SHP77 treated with DMSO at 0.1 percent for 48 hours (cell line): ENCODE measurements around the gene DCPS.
"Not testable (repeated sequence)": the region's sequence is repeated elsewhere in the genome, so short reads cannot be mapped to it uniquely, and the experiment has no call there.

ENCODE experiments used
- DNase-seq: peaks from one replicate; lab custom pipeline; 2025; lab: John Stamatoyannopoulos, UW

DCPS gene

GRCh38 chr11:126383339-126384335, 79.8 kb downstream of the DCPS start:
- DNase-seq, result no peak

DNA sequence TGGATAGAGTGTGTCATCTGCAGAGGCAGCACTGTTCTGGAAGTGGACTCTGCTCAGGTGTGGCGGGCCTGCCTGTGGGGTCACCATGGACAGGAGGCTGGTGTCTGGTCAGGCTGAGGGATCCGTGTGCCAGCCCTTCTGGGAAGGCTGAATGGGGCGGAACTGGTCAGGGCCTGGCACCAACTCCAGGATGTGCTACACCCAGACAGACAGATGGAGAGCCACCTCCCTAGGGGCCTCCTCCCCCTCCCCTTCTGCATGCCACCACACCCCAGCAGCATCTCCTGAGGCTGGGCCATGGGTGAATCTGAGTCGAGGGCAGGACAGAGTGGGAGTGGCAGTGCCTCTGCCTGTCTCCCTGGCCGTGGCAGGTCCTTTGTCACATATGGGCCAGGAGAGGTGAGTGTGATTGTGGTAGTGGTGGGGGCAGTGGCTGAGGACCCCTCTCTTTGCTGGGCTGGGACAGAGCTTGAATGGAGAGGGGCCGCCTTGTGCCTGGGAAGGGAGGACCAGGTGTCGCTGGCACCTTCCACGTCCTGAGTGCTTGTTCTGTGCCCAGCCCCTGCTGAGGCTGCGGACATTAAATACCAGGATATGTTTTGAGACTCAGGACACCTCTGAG, 80.7 kb downstream of the DCPS start:
- no peak for DNase-seq

DNA sequence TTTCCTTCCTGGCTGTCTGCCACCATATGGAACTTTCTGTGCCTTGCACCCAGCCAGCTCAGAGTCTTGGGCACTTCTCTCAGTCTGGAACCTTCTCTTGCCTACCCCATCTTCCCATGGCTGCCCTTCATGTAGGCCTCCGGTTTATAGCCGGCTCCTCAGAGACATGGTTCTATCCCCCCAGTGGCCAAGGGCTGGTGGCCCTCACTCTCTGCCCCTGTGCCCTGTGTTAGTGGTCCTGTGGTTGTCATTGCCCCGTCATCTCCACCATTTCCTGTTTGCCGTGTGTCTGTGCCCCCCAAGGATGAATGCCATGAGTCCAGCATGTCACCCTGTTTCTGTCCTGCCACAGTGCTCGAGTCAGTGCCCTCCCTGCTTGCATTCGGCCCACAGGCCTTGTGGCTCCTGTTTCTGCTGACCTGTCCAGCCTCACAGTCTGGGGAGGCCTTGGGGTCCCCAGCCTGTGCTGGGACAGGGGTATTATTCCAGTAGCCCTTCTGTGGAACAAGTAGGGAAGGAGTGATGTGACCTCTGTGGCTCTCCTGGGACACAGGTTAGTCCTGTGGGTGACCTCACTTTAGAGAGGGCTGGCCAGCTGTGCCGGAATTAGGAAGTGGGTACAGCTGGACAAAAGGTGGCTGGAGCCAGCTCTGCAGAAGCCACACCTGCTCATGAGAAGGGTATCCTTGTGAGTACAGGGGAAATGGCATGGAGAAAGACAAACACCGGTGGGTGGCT, 82.3 kb downstream of the DCPS start:
- DNase-seq, result no peak

DNA sequence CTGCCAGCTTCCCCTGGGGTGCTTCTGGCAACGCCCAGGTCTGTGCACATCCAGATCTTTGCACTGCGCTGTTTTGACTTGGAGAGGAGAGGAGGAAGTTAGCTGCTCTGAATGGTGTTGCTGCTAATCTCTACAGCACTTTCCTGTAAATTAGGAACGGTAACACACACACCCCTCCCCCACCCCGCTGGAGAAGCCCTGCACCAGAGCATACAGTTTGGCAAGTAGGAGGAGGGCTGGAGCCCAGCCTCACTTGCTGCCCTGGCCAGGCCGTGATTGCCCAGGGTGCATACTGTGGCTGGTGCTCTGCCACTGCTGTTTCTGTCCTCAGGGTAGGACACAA, 82.8 kb downstream of the DCPS start:
- not testable (repeated sequence) for DNase-seq

DNA sequence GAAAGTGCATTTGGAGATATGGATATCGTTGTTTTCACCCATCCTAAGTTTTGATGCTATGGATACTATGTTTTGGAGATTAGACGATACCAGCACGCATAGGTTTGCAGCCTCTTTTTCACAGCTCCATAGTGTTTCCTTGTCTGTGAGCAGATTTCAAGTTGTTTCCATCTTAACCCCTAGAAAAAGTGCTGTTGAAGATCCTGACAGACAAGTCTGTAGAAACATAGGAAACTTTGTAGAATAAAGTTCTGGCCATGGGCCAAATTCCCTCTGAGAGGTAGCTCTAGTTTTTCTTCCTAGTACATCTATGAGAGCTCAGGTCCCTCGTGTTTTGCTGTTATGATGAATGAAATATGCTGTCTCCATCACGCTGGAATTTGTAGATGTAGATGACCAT, 84.0 kb downstream of the DCPS start:
- no peak for DNase-seq

DNA sequence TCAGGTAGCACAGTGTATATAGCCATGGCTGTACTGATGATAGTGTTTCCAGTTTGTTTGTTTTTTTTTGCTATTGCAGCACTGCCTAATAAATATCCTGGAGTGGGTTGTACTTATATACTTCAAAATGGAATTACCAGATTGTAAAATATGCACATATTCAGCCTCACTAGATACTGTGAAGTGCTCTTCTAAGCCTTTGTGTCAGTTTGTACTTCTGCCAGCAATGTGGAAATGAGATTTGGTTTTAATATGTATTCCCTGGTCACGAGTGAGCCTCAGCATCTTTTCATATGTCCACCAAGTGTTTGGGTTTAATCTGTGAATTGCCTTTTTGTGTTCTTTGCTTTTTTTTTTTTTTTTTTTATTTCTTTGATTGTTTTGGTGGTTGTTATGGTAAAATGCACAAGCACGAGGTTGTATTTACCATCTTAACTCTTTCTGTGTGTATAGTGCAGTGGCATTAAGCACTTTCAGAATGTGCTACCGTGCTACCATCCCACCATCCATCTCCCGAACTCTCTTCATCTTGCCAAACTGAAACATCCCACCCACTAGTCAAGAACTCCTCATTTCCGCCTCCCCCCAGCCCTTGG, 86.5 kb downstream of the DCPS start:
- no peak for DNase-seq

DNA sequence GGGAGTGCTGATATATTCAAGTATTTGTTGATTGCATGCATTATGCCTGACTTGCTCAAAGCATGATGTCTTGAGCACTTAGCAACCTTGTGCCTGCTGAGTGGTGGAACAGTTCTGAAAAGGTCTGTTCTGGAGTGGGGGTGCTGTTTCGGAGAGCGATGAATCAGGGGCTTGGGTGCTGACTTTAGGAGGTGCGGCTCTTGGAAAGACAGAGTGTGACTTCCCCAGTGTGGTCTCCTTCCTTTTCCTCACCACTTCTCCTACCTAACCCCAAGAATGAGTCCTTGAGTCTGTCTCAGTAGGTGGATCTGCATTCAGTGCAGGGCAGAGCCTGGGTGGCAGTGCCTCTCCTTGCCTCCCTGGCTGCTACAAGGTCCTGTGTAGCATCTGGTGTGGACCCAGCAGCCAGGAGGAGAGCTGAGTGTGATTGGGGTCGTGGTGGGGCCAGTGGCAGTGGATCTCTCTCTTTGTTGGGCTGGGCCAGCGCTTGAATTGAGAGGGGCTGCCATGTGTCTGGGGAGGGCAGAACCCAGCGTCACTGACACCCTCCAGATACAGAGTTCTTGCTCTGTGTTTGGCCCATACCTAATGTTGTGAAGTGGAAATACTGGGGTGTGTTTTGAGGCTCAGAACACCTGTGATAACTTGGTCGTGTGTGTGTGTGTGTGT, 87.6 kb downstream of the DCPS start:
- no peak for DNase-seq

- no peak for DNase-seq
Measured at GRCh38 chr11:126391970-126392632, 88.2 kb downstream of the DCPS start.

- no peak for DNase-seq
Measured at GRCh38 chr11:126392633-126393013, 88.8 kb downstream of the DCPS start.

DNA sequence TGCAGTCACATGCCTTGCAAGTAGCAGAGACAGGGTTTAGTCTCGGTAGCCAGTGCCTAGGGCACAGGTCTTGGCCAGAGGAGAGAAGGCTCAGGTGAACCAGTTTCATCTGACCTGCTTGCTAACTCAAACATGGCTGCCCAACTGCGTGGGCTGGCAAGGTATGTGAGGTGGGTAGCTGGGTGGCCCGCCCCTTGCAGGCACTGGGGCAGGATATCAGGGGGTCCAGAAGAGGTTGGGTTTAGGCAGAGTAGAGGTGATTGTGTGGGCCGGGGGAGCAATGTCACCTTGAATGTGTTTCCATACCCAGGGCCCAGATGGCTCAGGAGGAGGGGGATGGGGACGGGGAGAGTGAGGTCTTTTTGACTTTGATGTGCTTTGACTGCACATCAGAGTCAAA, 89.3 kb downstream of the DCPS start:
- no peak for DNase-seq

GRCh38 chr11:126394036-126394435, 90.2 kb downstream of the DCPS start:
- DNase-seq, result no peak

- DNase-seq, result not testable (repeated sequence)
Measured at GRCh38 chr11:126394634-126395072, 90.8 kb downstream of the DCPS start.
